ENCODE results near the gene PTPRD. TPM values are rescaled to one million over a fixed set of nuclear protein-coding genes. Genes with fewer than 3 reads are reported as not detected.

Gene PTPRD
- total RNA-seq, 1 donor from 2014 or later: 15.6 TPM

DNA sequence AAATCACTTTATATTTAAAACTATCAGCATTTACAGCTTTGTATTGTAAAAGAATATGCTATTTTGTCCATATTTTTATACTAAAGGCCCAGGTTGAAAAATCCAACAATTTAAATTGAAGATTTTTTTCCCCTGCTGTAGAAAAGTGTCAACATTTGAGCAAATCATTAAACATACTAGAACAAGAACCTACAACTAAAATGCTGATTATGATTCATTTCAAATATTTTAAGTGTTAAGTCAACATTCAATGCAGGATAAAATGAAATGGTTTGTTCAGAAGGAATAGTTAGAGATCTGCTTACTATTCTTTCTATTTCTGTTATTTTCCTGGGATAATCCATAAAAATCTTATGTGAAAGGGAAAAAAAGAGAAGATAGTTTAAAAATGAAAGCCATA, 1946.7 kb downstream of the PTPRD start:
- no peak overlapping the region for H3K4me3 ChIP-seq
- H3K36me3 ChIP-seq: no peaks in the 10 kb centered on the region
- no peaks in the 10 kb centered on the region for H3K4me1 ChIP-seq
- H3K27me3 ChIP-seq (ENCODE audit: low read depth): no peaks in the 10 kb centered on the region
- TF ChIP-seq, protein P1, sequence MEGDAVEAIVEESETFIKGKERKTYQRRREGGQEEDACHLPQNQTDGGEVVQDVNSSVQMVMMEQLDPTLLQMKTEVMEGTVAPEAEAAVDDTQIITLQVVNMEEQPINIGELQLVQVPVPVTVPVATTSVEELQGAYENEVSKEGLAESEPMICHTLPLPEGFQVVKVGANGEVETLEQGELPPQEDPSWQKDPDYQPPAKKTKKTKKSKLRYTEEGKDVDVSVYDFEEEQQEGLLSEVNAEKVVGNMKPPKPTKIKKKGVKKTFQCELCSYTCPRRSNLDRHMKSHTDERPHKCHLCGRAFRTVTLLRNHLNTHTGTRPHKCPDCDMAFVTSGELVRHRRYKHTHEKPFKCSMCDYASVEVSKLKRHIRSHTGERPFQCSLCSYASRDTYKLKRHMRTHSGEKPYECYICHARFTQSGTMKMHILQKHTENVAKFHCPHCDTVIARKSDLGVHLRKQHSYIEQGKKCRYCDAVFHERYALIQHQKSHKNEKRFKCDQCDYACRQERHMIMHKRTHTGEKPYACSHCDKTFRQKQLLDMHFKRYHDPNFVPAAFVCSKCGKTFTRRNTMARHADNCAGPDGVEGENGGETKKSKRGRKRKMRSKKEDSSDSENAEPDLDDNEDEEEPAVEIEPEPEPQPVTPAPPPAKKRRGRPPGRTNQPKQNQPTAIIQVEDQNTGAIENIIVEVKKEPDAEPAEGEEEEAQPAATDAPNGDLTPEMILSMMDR (IDR thresholded peaks at IDR 0.05; ENCODE audit: borderline replicate concordance): no peak
- intact Hi-C loops (cut with micrococcal nuclease): no loop called here
- no peak for DNase-seq
- H3K27ac ChIP-seq (replicated peaks): no peak overlapping the region
- H3K9me3 ChIP-seq (replicated peaks): no peaks in the 10 kb centered on the region

DNA sequence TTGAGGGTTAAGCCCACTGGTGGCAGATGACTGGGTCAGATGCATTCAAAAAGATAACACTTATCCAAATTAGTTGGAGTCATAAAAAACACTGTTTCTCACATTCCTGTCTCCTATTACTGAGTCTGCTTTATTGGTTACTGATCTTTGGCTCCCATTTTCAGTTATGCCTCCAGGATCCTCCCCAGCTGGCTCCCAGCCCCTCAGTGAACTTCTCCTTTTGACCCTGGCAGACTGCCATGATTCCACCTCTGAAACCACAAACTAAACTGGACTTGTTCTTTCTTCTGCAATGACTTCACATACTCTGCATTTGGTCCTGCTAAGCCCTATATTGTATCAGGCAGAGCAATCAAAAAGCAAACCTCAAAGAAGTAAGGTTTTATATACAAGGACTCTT, 1952.4 kb downstream of the PTPRD start:
- H3K27me3 ChIP-seq (ENCODE audit: low read depth): no peaks in the 10 kb centered on the region
- H3K4me1 ChIP-seq: peaks cover 10% of the 10 kb centered on the region
- DNase-seq: peak; percentile 62
- intact Hi-C loops (cut with micrococcal nuclease): no loop called here
- no peak overlapping the region for H3K4me3 ChIP-seq
- no peak overlapping the region for H3K27ac ChIP-seq (replicated peaks)
- TF ChIP-seq, protein P1 (IDR thresholded peaks at IDR 0.05; ENCODE audit: borderline replicate concordance): no peak
- no peaks in the 10 kb centered on the region for H3K9me3 ChIP-seq (replicated peaks)
- H3K36me3 ChIP-seq: no peaks in the 10 kb centered on the region

DNA sequence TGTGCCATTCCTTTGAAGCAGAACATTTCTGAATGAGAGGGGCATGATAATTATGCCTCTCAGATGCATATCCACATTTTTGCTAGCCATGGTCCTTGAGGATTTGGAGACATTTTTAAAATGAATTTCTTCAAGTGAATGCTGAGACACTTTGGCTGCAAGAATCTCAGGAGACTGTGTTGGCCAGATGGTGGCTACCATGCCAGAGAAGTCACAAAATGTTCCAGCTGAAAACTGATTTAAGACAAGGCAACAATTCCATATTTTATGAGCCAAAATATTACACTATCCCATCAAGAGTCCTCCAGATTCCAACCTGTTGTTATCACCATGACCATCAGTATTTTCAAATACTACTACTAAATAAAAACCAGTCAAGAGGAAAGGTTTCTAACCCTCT, 1953.7 kb downstream of the PTPRD start:
- no peak for DNase-seq
- no peaks in the 10 kb centered on the region for H3K9me3 ChIP-seq (replicated peaks)
- TF ChIP-seq, protein P1 (IDR thresholded peaks at IDR 0.05; ENCODE audit: borderline replicate concordance): no peak
- no peak overlapping the region for H3K4me3 ChIP-seq
- H3K36me3 ChIP-seq: no peaks in the 10 kb centered on the region
- no peak overlapping the region for H3K27ac ChIP-seq (replicated peaks)
- H3K27me3 ChIP-seq (ENCODE audit: low read depth): no peaks in the 10 kb centered on the region
- intact Hi-C loops (cut with micrococcal nuclease): no loop called here
- peaks cover 10% of the 10 kb centered on the region for H3K4me1 ChIP-seq

DNA sequence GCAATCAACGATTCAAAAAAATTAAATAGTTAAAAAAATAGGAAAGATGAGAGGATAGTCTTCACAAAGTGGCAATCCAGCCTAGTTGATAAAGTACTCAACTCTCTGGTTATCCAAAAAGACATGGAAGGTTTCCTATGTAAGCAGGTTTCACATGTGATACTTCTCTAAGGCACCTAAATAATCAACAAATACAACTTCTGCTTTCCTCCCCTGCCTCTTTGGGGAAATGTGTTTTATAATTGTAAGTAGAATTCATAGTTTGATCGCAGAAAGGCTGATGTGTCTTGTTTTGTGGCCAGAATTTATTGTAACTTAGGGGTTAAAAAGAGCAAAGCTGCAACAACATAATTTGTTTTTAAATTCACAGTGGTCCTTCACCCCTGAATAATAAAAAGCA, 1957.7 kb downstream of the PTPRD start:
- H3K27ac ChIP-seq (replicated peaks): no peak overlapping the region
- H3K4me3 ChIP-seq: no peak overlapping the region
- no peak for DNase-seq
- intact Hi-C loops (cut with micrococcal nuclease): no loop called here
- no peaks in the 10 kb centered on the region for H3K36me3 ChIP-seq
- H3K27me3 ChIP-seq (ENCODE audit: low read depth): no peaks in the 10 kb centered on the region
- TF ChIP-seq, protein P1 (IDR thresholded peaks at IDR 0.05; ENCODE audit: borderline replicate concordance): no peak
- H3K4me1 ChIP-seq: peaks cover 12% of the 10 kb centered on the region
- H3K9me3 ChIP-seq (replicated peaks): no peaks in the 10 kb centered on the region

DNA sequence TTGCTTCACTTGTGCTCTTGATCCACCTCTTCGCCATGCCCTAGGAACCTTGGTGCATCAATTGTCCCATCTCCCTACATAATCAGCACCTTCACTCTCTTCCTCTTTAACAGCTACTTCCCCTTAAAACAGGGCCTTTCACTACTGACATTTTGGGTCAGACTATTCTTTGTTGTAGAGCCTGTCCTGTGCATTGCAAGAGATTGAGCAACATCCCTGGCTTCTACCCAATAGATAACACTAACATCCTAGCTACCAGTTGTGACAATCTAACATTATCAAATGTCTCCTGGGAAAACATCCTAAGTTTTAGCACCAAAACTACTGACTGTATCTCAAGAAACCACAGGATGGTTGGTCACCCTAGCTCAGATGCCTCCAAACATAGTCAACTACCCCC, 1958.9 kb downstream of the PTPRD start:
- no peak for DNase-seq
- Histone ChIP-seq H3K27me3 (ENCODE audit: low read depth) (no peaks in the 10 kb centered on the region), H3K36me3 (no peaks in the 10 kb centered on the region), H3K9me3 (replicated peaks) (no peaks in the 10 kb centered on the region), H3K4me1 (peaks cover 10% of the 10 kb centered on the region), H3K4me3 (no peak overlapping the region), H3K27ac (replicated peaks) (no peak overlapping the region)
- intact Hi-C loops (cut with micrococcal nuclease): no loop called here
- TF ChIP-seq, protein P1 (IDR thresholded peaks at IDR 0.05; ENCODE audit: borderline replicate concordance): no peak

DNA sequence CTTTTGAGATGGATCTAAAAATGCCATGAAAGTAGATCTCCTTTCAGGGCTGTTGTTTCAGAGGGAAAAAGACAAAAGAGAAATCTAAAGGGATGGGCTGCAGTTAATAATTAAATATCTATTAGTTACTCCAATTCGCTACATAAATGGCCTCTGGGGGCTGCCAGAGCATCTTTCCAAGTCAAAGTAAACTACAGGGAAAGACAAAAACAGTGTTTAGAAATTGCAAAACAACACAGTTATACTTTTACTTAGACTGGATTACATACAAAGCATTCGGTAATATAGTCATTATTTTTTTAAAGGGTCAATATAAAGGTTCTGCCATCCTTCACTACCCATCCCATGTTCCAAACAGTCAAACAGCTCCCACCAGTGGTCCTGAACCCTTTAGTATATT, 1959.7 kb downstream of the PTPRD start:
- no peak overlapping the region for H3K4me3 ChIP-seq
- no peaks in the 10 kb centered on the region for H3K36me3 ChIP-seq
- TF ChIP-seq, protein P1 (IDR thresholded peaks at IDR 0.05; ENCODE audit: borderline replicate concordance): no peak
- no peak for DNase-seq
- no peaks in the 10 kb centered on the region for H3K9me3 ChIP-seq (replicated peaks)
- intact Hi-C loops (cut with micrococcal nuclease): no loop called here
- no peaks in the 10 kb centered on the region for H3K27me3 ChIP-seq (ENCODE audit: low read depth)
- H3K4me1 ChIP-seq: peaks cover 10% of the 10 kb centered on the region
- H3K27ac ChIP-seq (replicated peaks): no peak overlapping the region
